ENCODE measurements around the gene IFNG.
"Not testable (repeated sequence)": the region's sequence is repeated elsewhere in the genome, so short reads cannot be mapped to it uniquely, and the experiment has no call there.

IFNG gene

DNA sequence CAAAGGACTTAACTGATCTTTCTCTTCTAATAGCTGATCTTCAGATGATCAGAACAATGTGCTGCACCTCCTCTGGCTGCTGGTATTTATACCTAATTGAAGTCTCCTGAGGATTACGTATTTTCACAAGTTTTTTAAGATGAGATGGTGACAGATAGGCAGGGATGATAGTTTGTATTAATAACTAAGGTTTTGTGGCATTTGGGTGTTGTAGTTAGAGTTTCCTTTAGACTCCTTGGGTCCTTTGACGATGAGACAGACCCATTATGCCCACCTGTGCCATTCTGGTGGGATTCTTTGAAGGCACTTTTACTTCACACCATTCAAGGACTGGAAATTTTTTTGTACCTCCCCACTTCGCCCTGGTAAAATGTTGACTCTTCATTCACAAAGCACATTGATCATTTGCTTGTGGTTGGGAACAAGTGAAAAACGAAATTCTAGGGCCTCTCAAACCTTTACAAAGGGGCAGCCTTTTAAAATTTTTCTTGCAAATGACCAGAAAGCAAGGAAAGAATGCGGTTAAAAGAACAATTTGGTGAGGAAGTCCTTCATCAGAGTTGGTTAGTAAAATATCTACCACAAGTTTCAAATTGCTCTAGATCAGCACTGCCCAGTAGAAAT is at the start of gene IFNG:
Gene IFNG (minus strand): TSS at position 60 of the 624 bp plus-strand sequence. CDS start 125 bp downstream, outside the sequence.
- DNase-seq (ENCODE audit: low spot score), result no peak
- TF ChIP-seq CTCF (IDR thresholded peaks at IDR 0.05; ENCODE audit: extremely low read depth, insufficient read depth, missing control alignments), result no peak
- in situ Hi-C loops (cut with MboI; ENCODE audit: low pct_unique_long_range_greater_than_20kb, low sequenced_read_pairs, unreplicated experiment), result no loop called here

- DNase-seq (ENCODE audit: low spot score); in situ Hi-C loops (cut with MboI; ENCODE audit: low pct_unique_long_range_greater_than_20kb, low sequenced_read_pairs, unreplicated experiment): not testable (repeated sequence)
Observed at GRCh38 chr12:68209048-68209728, 49.6 kb upstream of the IFNG start.

DNA sequence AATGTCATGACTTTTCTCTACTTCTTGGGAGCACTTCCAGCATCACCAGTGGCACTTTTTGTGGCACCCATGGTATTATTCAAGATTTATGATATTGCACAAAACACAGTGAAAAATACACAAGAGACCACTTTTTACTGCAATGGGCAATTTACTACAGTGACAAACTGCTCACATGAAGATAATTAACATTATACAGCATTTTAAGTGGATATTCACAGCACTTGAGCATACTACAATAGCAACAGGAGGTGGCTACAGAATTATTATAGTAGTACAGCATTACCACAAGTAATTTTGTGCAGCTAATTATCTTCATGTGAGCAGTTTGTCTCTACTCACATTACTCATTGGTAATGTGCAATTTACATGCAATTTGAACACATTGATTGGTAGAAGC is 47.7 kb upstream of the IFNG start:
- no peak for TF ChIP-seq CTCF (IDR thresholded peaks at IDR 0.05; ENCODE audit: extremely low read depth, insufficient read depth, missing control alignments)
- DNase-seq (ENCODE audit: low spot score), result no peak
- in situ Hi-C loops (cut with MboI; ENCODE audit: low pct_unique_long_range_greater_than_20kb, low sequenced_read_pairs, unreplicated experiment), result no loop called here

- DNase-seq (ENCODE audit: low spot score), result no peak
- in situ Hi-C loops (cut with MboI; ENCODE audit: low pct_unique_long_range_greater_than_20kb, low sequenced_read_pairs, unreplicated experiment), result no loop called here
- TF ChIP-seq CTCF (IDR thresholded peaks at IDR 0.05; ENCODE audit: extremely low read depth, insufficient read depth, missing control alignments), result no peak
Observed at GRCh38 chr12:68206446-68206845, 46.9 kb upstream of the IFNG start.

DNA sequence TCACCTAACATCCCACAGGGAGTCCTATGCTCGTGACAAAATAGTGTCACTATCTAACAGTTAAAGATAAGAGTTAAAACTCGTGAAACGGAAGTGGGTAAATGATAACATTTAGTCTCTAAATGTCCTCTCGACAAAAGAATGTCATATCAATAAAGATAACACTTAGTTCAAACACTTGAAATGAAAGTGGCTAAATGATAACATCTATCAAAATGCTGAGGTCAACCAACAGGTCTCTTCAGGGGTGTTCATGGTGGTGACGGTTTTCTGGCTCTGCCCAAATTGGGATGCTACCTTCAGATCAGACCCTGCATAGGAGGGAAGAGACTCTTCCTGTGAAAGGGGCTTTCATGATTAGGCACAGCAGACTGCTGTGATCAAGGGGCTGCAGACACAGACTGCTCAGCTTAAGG is 43.9 kb upstream of the IFNG start:
- no peak for TF ChIP-seq CTCF (IDR thresholded peaks at IDR 0.05; ENCODE audit: extremely low read depth, insufficient read depth, missing control alignments)
- in situ Hi-C loops (cut with MboI; ENCODE audit: low pct_unique_long_range_greater_than_20kb, low sequenced_read_pairs, unreplicated experiment), result no loop called here
- DNase-seq (ENCODE audit: low spot score), result no peak

- no peak for DNase-seq (ENCODE audit: low spot score)
- in situ Hi-C loops (cut with MboI; ENCODE audit: low pct_unique_long_range_greater_than_20kb, low sequenced_read_pairs, unreplicated experiment), result no loop called here
- no peak for TF ChIP-seq CTCF (IDR thresholded peaks at IDR 0.05; ENCODE audit: extremely low read depth, insufficient read depth, missing control alignments)
Observed at GRCh38 chr12:68200854-68201253, 41.3 kb upstream of the IFNG start.

- no peak for TF ChIP-seq CTCF (IDR thresholded peaks at IDR 0.05; ENCODE audit: extremely low read depth, insufficient read depth, missing control alignments)
- DNase-seq (ENCODE audit: low spot score), result no peak
- in situ Hi-C loops (cut with MboI; ENCODE audit: low pct_unique_long_range_greater_than_20kb, low sequenced_read_pairs, unreplicated experiment), result no loop called here
Observed at GRCh38 chr12:68199127-68199526, 39.6 kb upstream of the IFNG start.

Data from GM13977 (cell line).